ENCODE measurements around the gene GP1BB.
A peak's percentile ranks its signal among the peaks of the same experiment; 100 is the strongest.

GP1BB gene

GRCh38 chr22:19742160-19743066 is 19.1 kb downstream of the GP1BB start:
- Histone ChIP-seq H3K27ac (replicated peaks; ENCODE audit: low read length) (no peak overlapping the region), H2BK12ac (ENCODE audit: low read length) (peak overlapping the region; percentile 84), H3K36me3 (replicated peaks in 1 of 2; ENCODE audit: control insufficient read depth in 2 of 2, insufficient read depth in 2 of 2, low read length in 2 of 2) (no peaks in the 10 kb centered on the region), H3K9ac (ENCODE audit: low read depth, low read length, poor library complexity) (peak overlapping the region; percentile 77), H2BK5ac (ENCODE audit: low read length) (peak overlapping the region; percentile 53), H3K4ac (ENCODE audit: low read length) (peak overlapping the region; percentile 53), H3K18ac (ENCODE audit: low read length) (peak overlapping the region; percentile 85), H4K8ac (ENCODE audit: low read depth, low read length) (no peak overlapping the region), H3K23ac (ENCODE audit: low read depth, low read length, poor library complexity) (peak overlapping the region; percentile 73), H2BK15ac (ENCODE audit: low read length) (peak overlapping the region; percentile 67), H2AFZ (ENCODE audit: low read length) (no peak overlapping the region), H4K91ac (ENCODE audit: low read depth, low read length, poor library complexity) (no peak overlapping the region), H2BK120ac (ENCODE audit: low read depth, low read length) (no peak overlapping the region), H3K9me3 (replicated peaks in 1 of 2; ENCODE audit: control insufficient read depth in 2 of 2, insufficient read depth in 1 of 2, low read depth in 1 of 2, low read length in 2 of 2) (no peaks in the 10 kb centered on the region), H3K4me1 (ENCODE audit: control insufficient read depth in 2 of 2, insufficient read depth in 1 of 2, low read depth in 1 of 2, low read length in 2 of 2) (peaks cover 18 to 25% of the 10 kb centered on the region in 2 donors), H3K14ac (ENCODE audit: low read length) (peak overlapping the region; percentile 75), H3K4me3 (ENCODE audit: low read length in 2 of 2) (no peak overlapping the region), H3K27me3 (ENCODE audit: control insufficient read depth in 3 of 3, insufficient read depth in 3 of 3, low read depth in 1 of 3, low read length in 3 of 3) (peaks cover 0 to 38% (median 1%) of the 10 kb centered on the region in 3 experiments), H3K79me1 (ENCODE audit: low read depth, low read length) (peaks cover 10% of the 10 kb centered on the region), H2AK5ac (ENCODE audit: low read depth, low read length) (peak overlapping the region; percentile 92), H3K4me2 (ENCODE audit: insufficient read depth, low read length, poor library complexity, severe bottlenecking) (no peak overlapping the region)
- no peak for DNase-seq (ENCODE audit: low spot score)
- no CpG with 5 or more reads among the region's 21 CpGs for WGBS, 2 donors (ENCODE audit: extremely low coverage in 2 of 2, insufficient read length in 2 of 2, insufficient replicate concordance in 1 of 2)

- Histone ChIP-seq H4K91ac (ENCODE audit: low read depth, low read length, poor library complexity) (no peak overlapping the region), H3K4me2 (ENCODE audit: insufficient read depth, low read length, poor library complexity, severe bottlenecking) (no peak overlapping the region), H3K9ac (ENCODE audit: low read depth, low read length, poor library complexity) (no peak overlapping the region), H3K18ac (ENCODE audit: low read length) (peak overlapping the region; percentile 71), H3K14ac (ENCODE audit: low read length) (peak overlapping the region; percentile 38), H3K4ac (ENCODE audit: low read length) (peak overlapping the region; percentile 53), H4K8ac (ENCODE audit: low read depth, low read length) (peak overlapping the region; percentile 43), H3K23ac (ENCODE audit: low read depth, low read length, poor library complexity) (peak overlapping the region; percentile 65), H3K9me3 (replicated peaks in 1 of 2; ENCODE audit: control insufficient read depth in 2 of 2, insufficient read depth in 1 of 2, low read depth in 1 of 2, low read length in 2 of 2) (no peaks in the 10 kb centered on the region), H2BK12ac (ENCODE audit: low read length) (no peak overlapping the region), H2AK5ac (ENCODE audit: low read depth, low read length) (peak overlapping the region; percentile 92), H3K79me1 (ENCODE audit: low read depth, low read length) (peaks cover 12% of the 10 kb centered on the region), H2BK120ac (ENCODE audit: low read depth, low read length) (no peak overlapping the region), H3K4me3 (ENCODE audit: low read length in 2 of 2) (no peak overlapping the region), H2BK15ac (ENCODE audit: low read length) (peak overlapping the region; percentile 81), H3K27ac (replicated peaks; ENCODE audit: low read length) (no peak overlapping the region), H3K4me1 (ENCODE audit: control insufficient read depth in 2 of 2, insufficient read depth in 1 of 2, low read depth in 1 of 2, low read length in 2 of 2) (peaks cover 13 to 18% of the 10 kb centered on the region in 2 donors), H2AFZ (ENCODE audit: low read length) (no peak overlapping the region), H3K27me3 (ENCODE audit: control insufficient read depth in 3 of 3, insufficient read depth in 3 of 3, low read depth in 1 of 3, low read length in 3 of 3) (peaks cover 0 to 40% (median 1%) of the 10 kb centered on the region in 3 experiments), H2BK5ac (ENCODE audit: low read length) (no peak overlapping the region), H3K36me3 (replicated peaks in 1 of 2; ENCODE audit: control insufficient read depth in 2 of 2, insufficient read depth in 2 of 2, low read length in 2 of 2) (no peaks in the 10 kb centered on the region)
- DNase-seq (ENCODE audit: low spot score), result no peak
- WGBS, 2 donors (ENCODE audit: extremely low coverage in 2 of 2, insufficient read length in 2 of 2, insufficient replicate concordance in 1 of 2), result no CpG with 5 or more reads among the region's 6 CpGs
Measured at GRCh38 chr22:19743081-19743480, 19.7 kb downstream of the GP1BB start.

- H3K9ac ChIP-seq (ENCODE audit: low read depth, low read length, poor library complexity), result no peak overlapping the region
- H2AK5ac ChIP-seq (ENCODE audit: low read depth, low read length), result peak overlapping the region; percentile 92
- H3K79me1 ChIP-seq (ENCODE audit: low read depth, low read length), result peaks cover 12% of the 10 kb centered on the region
- no peaks in the 10 kb centered on the region for H3K9me3 ChIP-seq (replicated peaks in 1 of 2; ENCODE audit: control insufficient read depth in 2 of 2, insufficient read depth in 1 of 2, low read depth in 1 of 2, low read length in 2 of 2)
- H3K14ac ChIP-seq (ENCODE audit: low read length), result no peak overlapping the region
- H2BK5ac ChIP-seq (ENCODE audit: low read length), result peak overlapping the region; percentile 53
- H3K4me1 ChIP-seq (ENCODE audit: control insufficient read depth in 2 of 2, insufficient read depth in 1 of 2, low read depth in 1 of 2, low read length in 2 of 2), result peaks cover 7 to 12% of the 10 kb centered on the region in 2 donors
- H2BK15ac ChIP-seq (ENCODE audit: low read length), result peak overlapping the region; percentile 37
- no peak overlapping the region for H2AFZ ChIP-seq (ENCODE audit: low read length)
- no peak overlapping the region for H4K91ac ChIP-seq (ENCODE audit: low read depth, low read length, poor library complexity)
- H3K4ac ChIP-seq (ENCODE audit: low read length), result no peak overlapping the region
- peaks cover 0 to 43% (median 1%) of the 10 kb centered on the region in 3 experiments for H3K27me3 ChIP-seq (ENCODE audit: control insufficient read depth in 3 of 3, insufficient read depth in 3 of 3, low read depth in 1 of 3, low read length in 3 of 3)
- H2BK12ac ChIP-seq (ENCODE audit: low read length), result peak overlapping the region; percentile 22
- peak overlapping the region; percentile 44 for H3K18ac ChIP-seq (ENCODE audit: low read length)
- H3K23ac ChIP-seq (ENCODE audit: low read depth, low read length, poor library complexity), result peak overlapping the region; percentile 65
- DNase-seq (ENCODE audit: low spot score), result no peak
- WGBS, 2 donors (ENCODE audit: extremely low coverage in 2 of 2, insufficient read length in 2 of 2, insufficient replicate concordance in 1 of 2), result no CpG with 5 or more reads among the region's 4 CpGs
- H4K8ac ChIP-seq (ENCODE audit: low read depth, low read length), result no peak overlapping the region
- H2BK120ac ChIP-seq (ENCODE audit: low read depth, low read length), result peak overlapping the region; percentile 81
- no peak overlapping the region for H3K27ac ChIP-seq (replicated peaks; ENCODE audit: low read length)
- H3K36me3 ChIP-seq (replicated peaks in 1 of 2; ENCODE audit: control insufficient read depth in 2 of 2, insufficient read depth in 2 of 2, low read length in 2 of 2), result no peaks in the 10 kb centered on the region
- no peak overlapping the region for H3K4me2 ChIP-seq (ENCODE audit: insufficient read depth, low read length, poor library complexity, severe bottlenecking)
- H3K4me3 ChIP-seq (ENCODE audit: low read length in 2 of 2), result peak overlapping the region in 1 of 2 donors; percentile 15
Measured at GRCh38 chr22:19743651-19744050, 20.3 kb downstream of the GP1BB start.

GRCh38 chr22:19744350-19745006 is 21.1 kb downstream of the GP1BB start:
- H3K9me3 ChIP-seq (replicated peaks in 1 of 2; ENCODE audit: control insufficient read depth in 2 of 2, insufficient read depth in 1 of 2, low read depth in 1 of 2, low read length in 2 of 2), result no peaks in the 10 kb centered on the region
- H2BK12ac ChIP-seq (ENCODE audit: low read length), result no peak overlapping the region
- H3K27ac ChIP-seq (replicated peaks; ENCODE audit: low read length), result no peak overlapping the region
- peak overlapping the region; percentile 43 for H3K23ac ChIP-seq (ENCODE audit: low read depth, low read length, poor library complexity)
- peak overlapping the region; percentile 81 for H2BK120ac ChIP-seq (ENCODE audit: low read depth, low read length)
- no peak overlapping the region for H2AFZ ChIP-seq (ENCODE audit: low read length)
- peaks cover 0 to 51% (median 1%) of the 10 kb centered on the region in 3 experiments for H3K27me3 ChIP-seq (ENCODE audit: control insufficient read depth in 3 of 3, insufficient read depth in 3 of 3, low read depth in 1 of 3, low read length in 3 of 3)
- DNase-seq (ENCODE audit: low spot score), result no peak
- no peak overlapping the region for H3K4me2 ChIP-seq (ENCODE audit: insufficient read depth, low read length, poor library complexity, severe bottlenecking)
- no peak overlapping the region for H3K4me3 ChIP-seq (ENCODE audit: low read length in 2 of 2)
- H4K91ac ChIP-seq (ENCODE audit: low read depth, low read length, poor library complexity), result no peak overlapping the region
- H3K18ac ChIP-seq (ENCODE audit: low read length), result no peak overlapping the region
- peak overlapping the region; percentile 30 for H2AK5ac ChIP-seq (ENCODE audit: low read depth, low read length)
- peak overlapping the region; percentile 75 for H2BK5ac ChIP-seq (ENCODE audit: low read length)
- no peak overlapping the region for H3K9ac ChIP-seq (ENCODE audit: low read depth, low read length, poor library complexity)
- H3K36me3 ChIP-seq (replicated peaks in 1 of 2; ENCODE audit: control insufficient read depth in 2 of 2, insufficient read depth in 2 of 2, low read length in 2 of 2), result no peaks in the 10 kb centered on the region
- WGBS, 2 donors (ENCODE audit: extremely low coverage in 2 of 2, insufficient read length in 2 of 2, insufficient replicate concordance in 1 of 2), result no CpG with 5 or more reads among the region's 13 CpGs
- peaks cover 12% of the 10 kb centered on the region for H3K79me1 ChIP-seq (ENCODE audit: low read depth, low read length)
- peak overlapping the region; percentile 21 for H3K14ac ChIP-seq (ENCODE audit: low read length)
- H3K4me1 ChIP-seq (ENCODE audit: control insufficient read depth in 2 of 2, insufficient read depth in 1 of 2, low read depth in 1 of 2, low read length in 2 of 2), result peaks cover 9 to 17% of the 10 kb centered on the region in 2 donors
- H3K4ac ChIP-seq (ENCODE audit: low read length), result no peak overlapping the region
- peak overlapping the region; percentile 37 for H2BK15ac ChIP-seq (ENCODE audit: low read length)
- no peak overlapping the region for H4K8ac ChIP-seq (ENCODE audit: low read depth, low read length)
